ENCODE results near the gene PRICKLE4.

Gene PRICKLE4

GRCh38 chr6:41774841-41775240 is 5.7 kb upstream of the PRICKLE4 start:
- no peak for DNase-seq

- no peak for DNase-seq
Observed at GRCh38 chr6:41775293-41775882, 5.2 kb upstream of the PRICKLE4 start.

GRCh38 chr6:41777551-41778285 is 2.9 kb upstream of the PRICKLE4 start:
- DNase-seq, result no peak

GRCh38 chr6:41778895-41779294 is 1.7 kb upstream of the PRICKLE4 start:
- DNase-seq, result no peak

- no peak for DNase-seq
Observed at GRCh38 chr6:41779336-41779735, 1.2 kb upstream of the PRICKLE4 start.

GRCh38 chr6:41779788-41780550 is 613 bp upstream of the PRICKLE4 start, which contains the start of gene FRS3:
Gene FRS3, minus strand, starts transcription at chr6:41779900. Its CDS starts 2,913 bp downstream, at chr6:41776987.
- DNase-seq, result peak; percentile 90 to 93

GRCh38 chr6:41781366-41781730 is 766 bp downstream of the PRICKLE4 start:
- DNase-seq, result no peak

- DNase-seq, result no peak
Observed at GRCh38 chr6:41783106-41783780, 2.7 kb downstream of the PRICKLE4 start.

GRCh38 chr6:41784581-41785171 is 4.1 kb downstream of the PRICKLE4 start:
- DNase-seq, result no peak

GRCh38 chr6:41785254-41785653 is 4.7 kb downstream of the PRICKLE4 start:
- no peak for DNase-seq

- no peak for DNase-seq
Observed at GRCh38 chr6:41785689-41786450, 5.3 kb downstream of the PRICKLE4 start.

- DNase-seq, result peak; percentile 49 to 79
Observed at GRCh38 chr6:41786451-41787218, 6.1 kb downstream of the PRICKLE4 start.

GRCh38 chr6:41787219-41787917 is 6.8 kb downstream of the PRICKLE4 start, which contains the start of gene TOMM6:
Gene TOMM6, plus strand, starts transcription at chr6:41787694. Its CDS starts 4 bp downstream, at chr6:41787698.
- peak; percentile 86 to 93 for DNase-seq

GRCh38 chr6:41789390-41789724 is 8.8 kb downstream of the PRICKLE4 start:
- no peak for DNase-seq

- DNase-seq, result no peak
Observed at GRCh38 chr6:41790045-41790444, 9.5 kb downstream of the PRICKLE4 start.

- DNase-seq, result no peak
Observed at GRCh38 chr6:41791305-41791704, 10.7 kb downstream of the PRICKLE4 start.

- no peak for DNase-seq
Observed at GRCh38 chr6:41791984-41792383, 11.4 kb downstream of the PRICKLE4 start.

- no peak for DNase-seq
Observed at GRCh38 chr6:41796474-41796873, 15.9 kb downstream of the PRICKLE4 start.

- no peak for DNase-seq
Observed at GRCh38 chr6:41798901-41799558, 18.4 kb downstream of the PRICKLE4 start.

- DNase-seq, result no peak
Observed at GRCh38 chr6:41799559-41799911, 19.0 kb downstream of the PRICKLE4 start.
